Ovary (tissue), 9 donors: ENCODE results near the gene GYG2. TPM values are rescaled to one million over a fixed set of nuclear protein-coding genes. Genes with fewer than 3 reads are reported as not detected.

Experiments used
- DNase-seq, 5 donors: peaks; one replicate each; pipeline ENCODE4 v3.0.0-alpha.2; 2019 to 2020
- H3K27ac ChIP-seq, 2 donors: fragments of 200-600 bp; one replicate each; pipeline versions ENCODE4 v1.5.1 to v1.8.0; 2019 to 2022
- H3K27me3 ChIP-seq: fragments of 200-600 bp; one replicate; pipeline ENCODE4 v1.8.0; 2022
- H3K36me3 ChIP-seq: fragments of 200-600 bp; sonication (generic); one replicate; pipeline ENCODE4 v1.5.1; 2019
- H3K4me1 ChIP-seq: one replicate; pipeline ENCODE4 v1.8.1; 2013; ENCODE audit warnings: mild to moderate bottlenecking, moderate library complexity; ENCODE audit not compliant: insufficient read depth
- H3K4me3 ChIP-seq: fragments of 200-600 bp; sonication (generic); one replicate; pipeline ENCODE4 v1.5.1; 2017
- H3K9me3 ChIP-seq, 2 donors: fragments of 200-600 bp in 1 of 2; sonication (generic) in 1 of 2; one replicate each; pipeline versions ENCODE4 v1.5.1 to v1.8.1; 2013 to 2019; ENCODE audit warnings: mild to moderate bottlenecking in 1 of 2, moderate library complexity in 1 of 2
- EP300 ChIP-seq: sonication (generic); formaldehyde crosslinking; IDR thresholded peaks from one replicate; pipeline ENCODE4 v1.6.1; 2017; ENCODE audit warnings: antibody characterized with exemption
- POLR2A ChIP-seq: fragments of 450-650 bp; IDR thresholded peaks from one replicate; pipeline ENCODE4 v1.6.1; 2017; ENCODE audit warnings: antibody characterized with exemption, mild to moderate bottlenecking, moderate library complexity
- WGBS, 3 donors: extraction: QIAGEN DNeasy Blood & Tissue Kit in 1 of 3; methylation state at CpG; one replicate each; pipeline versions ENCODE4 v1.1.5 to v1.1.7; 2013 to 2017; 5-methylcytosine and 5-hydroxymethylcytosine counted together
- intact Hi-C, 4 donors: fragments of 100-400 bp; cut with DNase I; formaldehyde crosslinking; loops; one replicate each; pipeline versions ENCODE4 v1.11.0 to v1.15.1; 2022 to 2023
- polyA plus RNA-seq, 2 donors: library from polyadenylated mRNA; stranded (reverse); fragments of 200-250 nt in 1 of 2; fragments of 350-450 nt in 1 of 2; fragmentation: Illumina TruSeq in 1 of 2; extraction: RNeasy Lipid Tissue Mini Kit (QIAGEN cat#74804) in 1 of 2; gene quantifications; one replicate each; pipeline ENCODE4 v1.2.3, GENCODE V29; 2013 to 2014
- total RNA-seq, 7 donors: library from RNA; depleted of rRNA in 2 of 7; stranded (reverse); fragments of >200 nt in 2 of 7; fragmentation: NEBNext Ultra II Directional in 3 of 7; extraction: Animal tissue kit (Norgen Biotek cat#: 25700) in 3 of 7; gene quantifications; one replicate each; pipeline versions ENCODE4 v1.1.0 to v1.2.4, GENCODE V29; 2016 to 2023
- TF ChIP-seq, protein P1 (sequence below), 3 donors: fragments of 450-650 bp in 2 of 3; fragments of 200-600 bp in 1 of 3; IDR thresholded peaks; one replicate each; pipeline versions ENCODE4 v1.5.1 to v1.8.0; 2016 to 2022; ENCODE audit warnings: antibody characterized with exemption in 3 of 3, mild to moderate bottlenecking in 1 of 3
- donor health status: DM: no; HTN: no; CAD: no; lungs with moderate emphysema.
- donor health status: DM: no; HTN: no; CAD: no.
- donor health status: Bipolar disorder and iron deficiency.
- donor health status: DM: yes; HTN: yes; CAD: no.
- donor health status: DM: no; HTN: no; CAD: no.
- donor health status: DM: yes; HTN: yes; CAD: no.

The GYG2 gene
- total and polyA plus RNA-seq, 9 donors: 0.72 to 9.0 (median 3.9) TPM

- H3K27me3 ChIP-seq: no peaks in the 10 kb centered on the region
- no peak overlapping the region for H3K27ac ChIP-seq
- no peaks in the 10 kb centered on the region for H3K4me1 ChIP-seq
- H3K9me3 ChIP-seq: no peaks in the 10 kb centered on the region
- H3K4me3 ChIP-seq: no peak overlapping the region
- intact Hi-C loops: no loop called here
- H3K36me3 ChIP-seq: no peaks in the 10 kb centered on the region
- 47 to 55% (median 48%) methylated on average over 4 of the region's 4 CpGs for WGBS, 3 donors
- DNase-seq: no peak
- no peak for TF ChIP-seq POLR2A
- TF ChIP-seq EP300: no peak
- TF ChIP-seq, protein P1, sequence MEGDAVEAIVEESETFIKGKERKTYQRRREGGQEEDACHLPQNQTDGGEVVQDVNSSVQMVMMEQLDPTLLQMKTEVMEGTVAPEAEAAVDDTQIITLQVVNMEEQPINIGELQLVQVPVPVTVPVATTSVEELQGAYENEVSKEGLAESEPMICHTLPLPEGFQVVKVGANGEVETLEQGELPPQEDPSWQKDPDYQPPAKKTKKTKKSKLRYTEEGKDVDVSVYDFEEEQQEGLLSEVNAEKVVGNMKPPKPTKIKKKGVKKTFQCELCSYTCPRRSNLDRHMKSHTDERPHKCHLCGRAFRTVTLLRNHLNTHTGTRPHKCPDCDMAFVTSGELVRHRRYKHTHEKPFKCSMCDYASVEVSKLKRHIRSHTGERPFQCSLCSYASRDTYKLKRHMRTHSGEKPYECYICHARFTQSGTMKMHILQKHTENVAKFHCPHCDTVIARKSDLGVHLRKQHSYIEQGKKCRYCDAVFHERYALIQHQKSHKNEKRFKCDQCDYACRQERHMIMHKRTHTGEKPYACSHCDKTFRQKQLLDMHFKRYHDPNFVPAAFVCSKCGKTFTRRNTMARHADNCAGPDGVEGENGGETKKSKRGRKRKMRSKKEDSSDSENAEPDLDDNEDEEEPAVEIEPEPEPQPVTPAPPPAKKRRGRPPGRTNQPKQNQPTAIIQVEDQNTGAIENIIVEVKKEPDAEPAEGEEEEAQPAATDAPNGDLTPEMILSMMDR (IDR thresholded peaks at IDR 0.05): no peak
Observed at GRCh38 chrX:2782171-2782570, 46.6 kb upstream of the GYG2 start.

GRCh38 chrX:2782778-2783177 lies 46.0 kb upstream of the GYG2 start:
- no peak for DNase-seq
- no peaks in the 10 kb centered on the region for H3K27me3 ChIP-seq
- intact Hi-C loops: no loop called here
- H3K9me3 ChIP-seq: no peaks in the 10 kb centered on the region
- no peak overlapping the region for H3K4me3 ChIP-seq
- TF ChIP-seq POLR2A (no peak), EP300 (no peak)
- TF ChIP-seq, protein P1 (IDR thresholded peaks at IDR 0.05): no peak
- H3K36me3 ChIP-seq: no peaks in the 10 kb centered on the region
- 45 to 49% (median 49%) methylated on average over 4 of the region's 4 CpGs for WGBS, 3 donors
- H3K27ac ChIP-seq: no peak overlapping the region
- no peaks in the 10 kb centered on the region for H3K4me1 ChIP-seq

DNA sequence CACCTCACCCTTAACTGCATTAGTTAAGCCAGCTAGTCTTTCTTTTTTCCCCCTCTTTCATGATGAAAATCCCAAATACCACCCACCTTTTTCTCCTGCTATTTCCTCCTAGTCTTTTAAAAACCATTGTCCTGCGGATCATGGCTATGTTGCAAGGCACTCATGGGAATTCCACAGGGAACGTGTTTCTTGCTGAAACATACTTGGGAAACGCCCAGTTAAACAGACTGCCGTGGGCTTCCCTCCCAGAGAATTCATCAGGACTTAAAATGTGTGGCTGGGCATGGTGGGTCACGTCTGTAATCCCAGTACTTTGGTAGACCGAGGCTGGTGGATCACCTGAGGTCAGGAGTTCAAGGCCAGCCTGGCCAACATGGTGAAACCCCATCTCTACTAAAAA lies 44.7 kb upstream of the GYG2 start:
- WGBS, 3 donors: 67 to 76% (median 69%) methylated on average over 6 of the region's 6 CpGs
- no peak for DNase-seq
- intact Hi-C loops: no loop called here

GRCh38 chrX:2785538-2785937 lies 43.2 kb upstream of the GYG2 start:
- WGBS, 3 donors: 74 to 81% (median 81%) methylated on average over 4 of the region's 4 CpGs
- TF ChIP-seq, protein P1 (IDR thresholded peaks at IDR 0.05): no peak
- TF ChIP-seq POLR2A: no peak

More for the DNA sequence above, 44.7 kb upstream of the GYG2 start:
- H3K9me3 ChIP-seq: no peaks in the 10 kb centered on the region
- no peak overlapping the region for H3K4me3 ChIP-seq
- no peak for TF ChIP-seq EP300
- no peaks in the 10 kb centered on the region for H3K36me3 ChIP-seq
- H3K27ac ChIP-seq: no peak overlapping the region
- no peaks in the 10 kb centered on the region for H3K4me1 ChIP-seq
- no peaks in the 10 kb centered on the region for H3K27me3 ChIP-seq

GRCh38 chrX:2788980-2789379 lies 39.8 kb upstream of the GYG2 start:
- Histone ChIP-seq H3K4me3 (no peak overlapping the region), H3K27me3 (no peaks in the 10 kb centered on the region), H3K4me1 (no peaks in the 10 kb centered on the region), H3K36me3 (no peaks in the 10 kb centered on the region), H3K27ac (no peak overlapping the region), H3K9me3 (no peaks in the 10 kb centered on the region)
- TF ChIP-seq EP300 (no peak), POLR2A (no peak)
- TF ChIP-seq, protein P1 (IDR thresholded peaks at IDR 0.05): no peak
- no peak for DNase-seq
- intact Hi-C loops: no loop called here
- WGBS, 3 donors: 71 to 76% (median 73%) methylated on average over 4 of the region's 4 CpGs

More at GRCh38 chrX:2785538-2785937, 43.2 kb upstream of the GYG2 start:
- Histone ChIP-seq H3K9me3 (no peaks in the 10 kb centered on the region), H3K4me1 (no peaks in the 10 kb centered on the region), H3K4me3 (no peak overlapping the region), H3K36me3 (no peaks in the 10 kb centered on the region), H3K27me3 (no peaks in the 10 kb centered on the region), H3K27ac (no peak overlapping the region)
- intact Hi-C loops: no loop called here
- DNase-seq: no peak
